ENCODE data around the gene TBC1D2B.
A peak's percentile ranks its signal among the peaks of the same experiment; 100 is the strongest.

TBC1D2B gene

GRCh38 chr15:78073046-78073787 is 4.3 kb downstream of the TBC1D2B start:
- Histone ChIP-seq H3K9ac (no peak overlapping the region), H3K4me2 (ENCODE audit: low read length) (no peak overlapping the region), H3K36me3 (ENCODE audit: control insufficient read depth, insufficient read depth, low read length) (no peaks in the 10 kb centered on the region), H3K4me1 (peaks cover 28% of the 10 kb centered on the region), H2AFZ (no peak overlapping the region), H3K27ac (peak overlapping the region; percentile 40), H3K9me3 (ENCODE audit: control insufficient read depth, low read length) (no peaks in the 10 kb centered on the region), H3K79me2 (peaks cover 8% of the 10 kb centered on the region), H3K27me3 (ENCODE audit: control insufficient read depth, insufficient read depth, low read length) (no peaks in the 10 kb centered on the region), H3K4me3 (ENCODE audit: low read depth, low read length) (no peak overlapping the region)
- no peak for TF ChIP-seq CTCF (IDR thresholded peaks at IDR 0.05)

GRCh38 chr15:78072080-78072892 is 5.2 kb downstream of the TBC1D2B start:
- Histone ChIP-seq H3K4me3 (ENCODE audit: low read depth, low read length) (no peak overlapping the region), H3K4me1 (peaks cover 28% of the 10 kb centered on the region), H3K9ac (no peak overlapping the region), H3K4me2 (ENCODE audit: low read length) (no peak overlapping the region), H3K36me3 (ENCODE audit: control insufficient read depth, insufficient read depth, low read length) (no peaks in the 10 kb centered on the region), H2AFZ (no peak overlapping the region), H3K27me3 (ENCODE audit: control insufficient read depth, insufficient read depth, low read length) (no peaks in the 10 kb centered on the region), H3K27ac (peak overlapping the region; percentile 44), H3K79me2 (peaks cover 8% of the 10 kb centered on the region), H3K9me3 (ENCODE audit: control insufficient read depth, low read length) (no peaks in the 10 kb centered on the region)
- TF ChIP-seq CTCF (IDR thresholded peaks at IDR 0.05): no peak

GRCh38 chr15:78071383-78071782 is 6.1 kb downstream of the TBC1D2B start:
- no peak overlapping the region for H3K4me3 ChIP-seq (ENCODE audit: low read depth, low read length)
- peaks cover 34% of the 10 kb centered on the region for H3K4me1 ChIP-seq
- no peaks in the 10 kb centered on the region for H3K9me3 ChIP-seq (ENCODE audit: control insufficient read depth, low read length)
- no peak overlapping the region for H3K4me2 ChIP-seq (ENCODE audit: low read length)
- H3K27ac ChIP-seq: no peak overlapping the region
- no peaks in the 10 kb centered on the region for H3K27me3 ChIP-seq (ENCODE audit: control insufficient read depth, insufficient read depth, low read length)
- TF ChIP-seq CTCF (IDR thresholded peaks at IDR 0.05): no peak
- no peaks in the 10 kb centered on the region for H3K36me3 ChIP-seq (ENCODE audit: control insufficient read depth, insufficient read depth, low read length)
- H3K9ac ChIP-seq: no peak overlapping the region
- H3K79me2 ChIP-seq: peaks cover 8% of the 10 kb centered on the region
- H2AFZ ChIP-seq: no peak overlapping the region

- Histone ChIP-seq H3K36me3 (ENCODE audit: control insufficient read depth, insufficient read depth, low read length) (no peaks in the 10 kb centered on the region), H3K27ac (peak overlapping the region; percentile 64), H3K9ac (no peak overlapping the region), H3K4me1 (peaks cover 41% of the 10 kb centered on the region), H3K9me3 (ENCODE audit: control insufficient read depth, low read length) (no peaks in the 10 kb centered on the region), H3K4me3 (ENCODE audit: low read depth, low read length) (no peak overlapping the region), H3K4me2 (ENCODE audit: low read length) (no peak overlapping the region), H3K27me3 (ENCODE audit: control insufficient read depth, insufficient read depth, low read length) (no peaks in the 10 kb centered on the region), H2AFZ (no peak overlapping the region), H3K79me2 (peaks cover 8% of the 10 kb centered on the region)
- no peak for TF ChIP-seq CTCF (IDR thresholded peaks at IDR 0.05)
Measured at GRCh38 chr15:78070049-78070700, 7.3 kb downstream of the TBC1D2B start.
